ENCODE measurements around the gene PER3.

- peak; percentile 6 for TF ChIP-seq POLR2A (IDR thresholded peaks at IDR 0.05)
- TF ChIP-seq CTCF (IDR thresholded peaks at IDR 0.05) = no peak
- TF ChIP-seq POLR2AphosphoS5 (IDR thresholded peaks at IDR 0.05) = no peak
Measured at GRCh38 chr1:7784492-7785071, 491 bp downstream of the PER3 start.
